DND-41 (cell line): ENCODE results near the gene C1orf146.

Source experiments
- CTCF ChIP-seq: IDR thresholded peaks from 2 replicates; pipeline ENCODE4 v1.5.1; 2012; ENCODE audit warnings: borderline replicate concordance, low read length, moderate library complexity, mild to moderate bottlenecking; ENCODE audit not compliant: poor library complexity, severe bottlenecking; ENCODE audit errors: extremely low read depth
- EZH2 ChIP-seq: IDR thresholded peaks from 3 replicates; pipeline ENCODE4 v1.6.1; 2012; ENCODE audit warnings: borderline replicate concordance, low read depth, mild to moderate bottlenecking, moderate library complexity, low read length, inconsistent platforms; ENCODE audit not compliant: severe bottlenecking

GRCh38 chr1:92203105-92203504, 14.6 kb upstream of the C1orf146 start:
- TF ChIP-seq CTCF (no peak), EZH2 (no peak)
